Measurements from ENCODE around the gene CYP24A1.

The CYP24A1 gene

DNA sequence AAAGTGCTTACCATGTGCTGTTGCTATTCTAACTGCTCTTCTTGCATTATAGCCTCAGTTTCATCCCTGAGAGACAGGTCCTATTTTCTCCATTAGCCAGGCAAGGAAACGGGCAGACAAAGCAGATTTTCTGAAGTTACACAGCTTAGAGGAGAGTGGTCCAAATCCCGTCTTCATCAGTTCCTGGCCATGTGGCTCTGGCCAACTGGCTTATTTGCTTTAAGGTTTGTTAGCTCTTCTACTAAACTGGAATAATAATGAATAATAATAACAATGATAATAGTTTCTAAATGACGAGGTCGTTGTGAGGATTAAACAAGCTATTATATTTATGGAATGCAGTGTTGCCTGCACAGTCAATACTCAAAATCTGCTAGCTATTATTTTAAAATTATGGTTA, 67.6 kb downstream of the CYP24A1 start:
- Histone ChIP-seq H3K9me3 (no peaks in the 10 kb centered on the region), H3K27ac (no peak overlapping the region), H3K27me3 (no peaks in the 10 kb centered on the region), H3K4me1 (ENCODE audit: control insufficient read depth in 1 of 2, insufficient read depth in 1 of 2, low read depth in 1 of 2, low read length in 1 of 2) (peaks cover 5 to 7% of the 10 kb centered on the region in 2 experiments), H3K36me3 (no peaks in the 10 kb centered on the region), H3K4me3 (ENCODE audit: low read depth in 1 of 2, low read length in 1 of 2) (no peak overlapping the region)
- TF ChIP-seq, protein P1, sequence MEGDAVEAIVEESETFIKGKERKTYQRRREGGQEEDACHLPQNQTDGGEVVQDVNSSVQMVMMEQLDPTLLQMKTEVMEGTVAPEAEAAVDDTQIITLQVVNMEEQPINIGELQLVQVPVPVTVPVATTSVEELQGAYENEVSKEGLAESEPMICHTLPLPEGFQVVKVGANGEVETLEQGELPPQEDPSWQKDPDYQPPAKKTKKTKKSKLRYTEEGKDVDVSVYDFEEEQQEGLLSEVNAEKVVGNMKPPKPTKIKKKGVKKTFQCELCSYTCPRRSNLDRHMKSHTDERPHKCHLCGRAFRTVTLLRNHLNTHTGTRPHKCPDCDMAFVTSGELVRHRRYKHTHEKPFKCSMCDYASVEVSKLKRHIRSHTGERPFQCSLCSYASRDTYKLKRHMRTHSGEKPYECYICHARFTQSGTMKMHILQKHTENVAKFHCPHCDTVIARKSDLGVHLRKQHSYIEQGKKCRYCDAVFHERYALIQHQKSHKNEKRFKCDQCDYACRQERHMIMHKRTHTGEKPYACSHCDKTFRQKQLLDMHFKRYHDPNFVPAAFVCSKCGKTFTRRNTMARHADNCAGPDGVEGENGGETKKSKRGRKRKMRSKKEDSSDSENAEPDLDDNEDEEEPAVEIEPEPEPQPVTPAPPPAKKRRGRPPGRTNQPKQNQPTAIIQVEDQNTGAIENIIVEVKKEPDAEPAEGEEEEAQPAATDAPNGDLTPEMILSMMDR (IDR thresholded peaks at IDR 0.05): no peak

DNA sequence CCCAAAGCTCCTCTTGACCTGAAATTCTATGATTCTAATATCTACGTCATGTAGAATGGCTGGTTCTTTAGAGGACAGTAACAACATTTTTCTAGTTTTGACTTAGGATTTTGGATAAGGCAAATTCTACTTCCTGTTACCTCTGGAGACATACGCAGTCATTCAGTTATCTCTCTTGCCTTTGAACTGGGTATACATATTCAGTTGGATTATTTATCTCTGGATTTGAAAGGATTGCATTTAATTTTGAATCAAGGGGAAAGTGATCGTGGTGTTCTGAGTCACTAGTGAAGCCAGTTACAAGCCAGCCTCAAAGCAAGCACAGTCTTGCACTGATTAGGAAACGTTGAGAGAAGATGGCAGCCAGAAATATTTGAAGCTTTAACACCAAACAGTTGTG, 68.1 kb downstream of the CYP24A1 start:
- peaks cover 5 to 7% of the 10 kb centered on the region in 2 experiments for H3K4me1 ChIP-seq (ENCODE audit: control insufficient read depth in 1 of 2, insufficient read depth in 1 of 2, low read depth in 1 of 2, low read length in 1 of 2)
- H3K4me3 ChIP-seq (ENCODE audit: low read depth in 1 of 2, low read length in 1 of 2): no peak overlapping the region
- H3K27me3 ChIP-seq: no peaks in the 10 kb centered on the region
- no peaks in the 10 kb centered on the region for H3K36me3 ChIP-seq
- H3K9me3 ChIP-seq: no peaks in the 10 kb centered on the region
- no peak overlapping the region for H3K27ac ChIP-seq
- TF ChIP-seq, protein P1 (IDR thresholded peaks at IDR 0.05): no peak

DNA sequence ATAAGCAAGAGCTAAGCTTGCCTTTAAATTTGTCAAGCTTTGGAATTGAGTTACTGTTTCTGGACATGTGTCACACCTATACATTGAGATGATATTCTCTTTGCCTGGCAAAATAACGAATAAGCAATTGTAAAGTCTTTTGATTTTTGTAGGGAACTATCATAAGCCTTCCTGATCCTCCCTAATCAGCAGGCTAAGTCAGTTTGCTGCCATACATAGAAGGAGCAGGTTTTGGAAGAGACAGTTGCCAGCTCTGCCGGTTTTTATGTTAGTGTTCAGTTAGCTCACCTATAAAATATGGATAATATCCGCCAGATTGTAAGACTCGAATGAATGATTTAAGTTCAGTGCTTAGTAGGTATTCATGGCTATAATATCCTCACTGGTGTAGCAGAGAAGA, 69.0 kb downstream of the CYP24A1 start:
- TF ChIP-seq, protein P1 (IDR thresholded peaks at IDR 0.05): no peak
- Histone ChIP-seq H3K27ac (no peak overlapping the region), H3K9me3 (no peaks in the 10 kb centered on the region), H3K27me3 (no peaks in the 10 kb centered on the region), H3K4me3 (ENCODE audit: low read depth in 1 of 2, low read length in 1 of 2) (no peak overlapping the region), H3K4me1 (ENCODE audit: control insufficient read depth in 1 of 2, insufficient read depth in 1 of 2, low read depth in 1 of 2, low read length in 1 of 2) (peaks cover 3 to 5% of the 10 kb centered on the region in 2 experiments), H3K36me3 (no peaks in the 10 kb centered on the region)

DNA sequence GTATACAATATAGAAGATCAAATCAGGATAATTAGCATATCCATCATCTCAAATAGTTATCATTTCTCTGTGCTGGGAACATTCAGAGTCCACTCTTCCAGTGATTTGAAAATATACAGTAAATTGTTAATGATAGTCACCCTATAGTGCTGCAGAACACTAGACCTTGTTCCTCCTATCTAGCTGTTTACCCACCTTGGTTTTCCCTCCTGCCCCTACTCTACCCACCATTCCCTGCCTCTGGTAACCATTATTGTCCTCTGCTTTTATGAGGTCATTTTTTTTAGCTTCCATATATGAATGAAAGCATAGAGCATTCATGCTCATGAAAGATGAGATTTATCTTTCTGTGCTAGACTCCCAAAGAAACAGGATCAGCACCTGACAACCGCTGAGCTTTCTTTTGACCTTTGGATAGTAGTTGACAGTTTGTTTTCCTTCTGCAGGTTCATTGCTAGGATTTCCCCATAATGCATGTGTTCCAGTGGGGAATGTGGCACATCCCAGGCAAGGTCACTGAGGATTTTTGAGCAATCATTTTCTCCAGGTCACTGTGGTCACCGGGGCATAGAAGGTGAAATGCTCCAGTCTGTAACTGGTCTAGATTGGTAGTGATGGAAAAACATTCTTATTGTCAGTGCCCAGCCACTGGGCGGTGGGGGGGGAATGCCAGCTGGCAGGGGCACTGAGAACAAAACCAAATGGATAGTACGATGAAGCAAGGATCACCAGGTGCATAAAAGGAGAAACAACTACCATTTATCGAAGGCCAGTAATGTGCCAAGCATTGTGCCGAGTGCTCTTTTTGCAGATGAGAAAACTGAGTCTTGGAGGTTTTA, 69.8 kb downstream of the CYP24A1 start:
- no peaks in the 10 kb centered on the region for H3K9me3 ChIP-seq
- peaks cover 3 to 5% of the 10 kb centered on the region in 2 experiments for H3K4me1 ChIP-seq (ENCODE audit: control insufficient read depth in 1 of 2, insufficient read depth in 1 of 2, low read depth in 1 of 2, low read length in 1 of 2)
- H3K36me3 ChIP-seq: no peaks in the 10 kb centered on the region
- H3K4me3 ChIP-seq (ENCODE audit: low read depth in 1 of 2, low read length in 1 of 2): no peak overlapping the region
- H3K27ac ChIP-seq: no peak overlapping the region
- TF ChIP-seq, protein P1 (IDR thresholded peaks at IDR 0.05): no peak
- H3K27me3 ChIP-seq: no peaks in the 10 kb centered on the region

All from neutrophil (primary cell).